NK-92 treated with Interleukin-12 subunit alpha and Interleukin-12 subunit beta, amount 100 ng/mL, for 24 hours (cell line): Measurements from ENCODE around the gene PSME2.
"Not testable (repeated sequence)": the region's sequence is repeated elsewhere in the genome, so short reads cannot be mapped to it uniquely, and the experiment has no call there.

Source experiments
- DNase-seq: peaks from one replicate; lab custom pipeline; 2025; lab: John Stamatoyannopoulos, UW

The PSME2 gene

DNA sequence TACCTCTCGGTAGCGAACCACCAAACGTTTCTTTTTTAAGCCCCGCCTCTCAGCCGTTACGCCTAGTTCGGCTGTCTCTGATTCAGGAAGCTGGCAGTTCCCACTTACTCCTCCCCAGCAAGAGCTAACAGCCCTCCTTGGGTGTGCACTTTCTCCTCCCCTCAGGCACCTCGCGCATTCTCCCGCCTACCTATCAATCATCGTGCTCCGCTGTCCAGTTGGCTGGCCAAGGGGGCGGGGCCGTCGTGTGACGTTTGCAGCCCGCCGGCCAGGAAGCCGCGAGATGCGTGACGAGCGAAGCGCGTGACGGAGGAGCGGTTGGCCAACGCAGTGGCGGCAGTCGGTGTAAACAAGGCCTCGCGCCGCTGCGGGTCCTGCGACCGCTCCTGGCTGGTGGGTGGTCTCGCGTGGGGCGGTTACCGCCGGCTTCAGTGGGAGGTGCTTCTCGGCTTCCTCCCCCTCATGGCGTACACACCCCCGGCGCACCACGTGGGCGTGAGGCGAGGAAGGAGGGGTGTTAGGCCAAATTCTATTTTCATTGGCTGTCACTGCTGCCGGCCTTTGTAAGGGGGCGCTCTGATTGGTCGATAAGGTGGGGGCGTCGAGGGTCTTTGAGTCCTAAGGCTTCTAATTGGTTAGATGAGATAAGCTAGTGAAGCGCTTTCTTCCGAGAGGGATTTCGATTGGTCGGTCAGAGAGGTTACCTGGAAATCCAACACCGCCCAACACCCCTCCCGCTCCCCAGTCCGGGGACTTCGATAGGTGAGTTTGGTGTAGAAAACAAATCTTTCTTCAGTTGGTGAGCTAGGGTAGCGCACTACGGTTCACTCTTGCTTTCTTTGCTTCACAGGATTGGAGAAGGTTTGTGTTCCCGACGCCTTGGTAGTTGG is 31.6 kb downstream of the PSME2 start, which contains the start of the genes DCAF11 and NRL:
Gene DCAF11 (plus strand): TSS at position 246 of the 890 bp plus-strand sequence. CDS start 818 bp downstream, outside the sequence.
Gene NRL (minus strand): TSS at position 418 of the 890 bp plus-strand sequence. CDS start 32,101 bp downstream, outside the sequence.
- peak; percentile 99 for DNase-seq

DNA sequence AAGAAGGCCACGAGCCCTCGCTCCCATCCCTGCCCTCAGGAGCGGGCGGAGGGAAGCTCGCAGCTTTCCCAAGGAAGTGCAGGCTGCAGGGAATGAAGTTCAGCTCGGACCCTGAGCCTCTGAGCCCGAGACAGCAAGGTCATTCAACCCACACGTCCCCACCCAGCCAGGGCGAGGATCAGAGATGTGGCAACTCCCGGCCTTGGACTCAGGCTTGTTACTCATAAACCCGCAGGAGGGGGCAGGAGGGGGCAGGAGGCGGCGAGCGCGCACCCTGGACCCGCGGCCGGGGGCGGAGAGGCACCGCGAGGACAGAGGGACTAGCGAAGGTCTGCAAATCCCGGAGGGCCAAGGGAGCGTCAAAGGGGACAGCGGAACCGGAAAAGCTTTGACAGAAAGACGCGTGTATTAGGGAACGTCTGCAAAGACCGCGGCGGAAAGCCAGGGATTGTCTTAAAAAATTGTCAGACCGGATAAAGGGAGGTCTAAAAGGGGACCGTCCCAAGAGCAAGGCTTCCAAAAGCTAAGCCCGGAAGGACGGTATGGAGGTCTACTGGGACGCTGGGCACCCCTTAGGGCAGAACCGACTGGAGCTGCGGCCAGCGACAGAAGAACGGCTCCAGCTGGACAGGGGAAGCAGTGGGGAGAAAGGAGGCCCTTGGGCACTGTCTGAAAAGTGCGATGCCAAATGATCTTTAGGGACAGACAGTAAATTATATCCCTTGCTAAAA is 32.4 kb downstream of the PSME2 start:
- peak; percentile 85 for DNase-seq

GRCh38 chr14:24113379-24113800 is 33.0 kb downstream of the PSME2 start:
- no peak for DNase-seq

DNA sequence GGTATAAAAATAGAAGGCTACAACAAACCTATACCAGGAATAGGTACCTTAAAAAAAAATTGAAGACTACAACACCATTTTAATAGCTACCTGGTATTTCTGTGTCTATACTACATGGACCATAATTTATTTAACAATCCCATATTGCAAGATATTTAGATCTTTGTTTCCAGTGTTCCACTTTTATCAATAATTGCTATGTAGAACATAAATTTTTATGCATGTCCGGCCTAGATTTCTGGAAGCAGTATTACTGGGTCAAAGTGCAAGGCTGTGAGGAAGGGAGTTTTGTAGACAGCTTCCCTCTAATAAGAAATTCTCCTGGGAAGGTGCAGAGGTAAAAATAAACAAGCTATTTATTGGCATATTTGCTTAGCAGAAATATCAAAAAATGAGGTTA is 35.9 kb downstream of the PSME2 start:
- no peak for DNase-seq

- DNase-seq: peak; percentile 17
Observed at GRCh38 chr14:24110060-24110459, 36.4 kb downstream of the PSME2 start.

- no peak for DNase-seq
Observed at GRCh38 chr14:24108336-24108874, 38.0 kb downstream of the PSME2 start.

GRCh38 chr14:24106672-24107271 is 39.6 kb downstream of the PSME2 start:
- no peak for DNase-seq

DNA sequence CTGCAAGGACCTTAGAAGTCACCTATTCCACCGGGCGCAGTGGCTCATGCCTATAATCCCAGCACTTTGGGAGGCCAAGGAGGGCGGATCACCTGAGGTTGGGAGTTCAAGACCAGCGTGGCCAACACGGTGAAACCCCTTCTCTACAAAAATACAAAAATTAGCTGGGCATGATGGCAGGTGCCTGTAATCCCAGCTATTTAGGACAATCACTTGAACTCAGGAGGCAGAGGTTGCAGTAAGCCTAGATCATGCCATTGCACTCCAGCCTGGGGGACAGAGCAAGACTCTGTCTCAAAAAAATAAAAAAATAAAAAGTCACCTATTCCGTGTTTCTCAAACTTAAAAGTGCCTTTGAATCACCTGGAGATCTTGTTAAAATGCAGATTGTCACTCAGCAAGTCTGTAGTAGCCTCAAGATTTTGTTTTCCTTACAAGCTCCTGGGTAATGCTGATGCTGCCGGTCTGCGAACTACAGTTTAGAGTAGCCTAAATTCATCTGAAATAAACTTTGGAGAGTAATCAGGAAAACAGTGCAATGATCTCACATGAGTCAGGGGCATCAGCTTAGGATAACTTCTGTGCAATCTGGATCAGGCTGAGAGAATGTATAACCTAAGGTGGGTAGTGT is 40.7 kb downstream of the PSME2 start:
- not testable (repeated sequence) for DNase-seq

DNA sequence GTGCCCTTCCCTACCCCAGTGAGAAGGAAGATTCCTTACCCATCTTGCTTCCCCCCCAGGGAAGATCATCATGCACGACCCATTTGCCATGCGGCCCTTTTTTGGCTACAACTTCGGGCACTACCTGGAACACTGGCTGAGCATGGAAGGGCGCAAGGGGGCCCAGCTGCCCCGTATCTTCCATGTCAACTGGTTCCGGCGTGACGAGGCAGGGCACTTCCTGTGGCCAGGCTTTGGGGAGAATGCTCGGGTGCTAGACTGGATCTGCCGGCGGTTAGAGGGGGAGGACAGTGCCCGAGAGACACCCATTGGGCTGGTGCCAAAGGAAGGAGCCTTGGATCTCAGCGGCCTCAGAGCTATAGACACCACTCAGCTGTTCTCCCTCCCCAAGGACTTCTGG is 43.0 kb downstream of the PSME2 start:
- DNase-seq: no peak

DNA sequence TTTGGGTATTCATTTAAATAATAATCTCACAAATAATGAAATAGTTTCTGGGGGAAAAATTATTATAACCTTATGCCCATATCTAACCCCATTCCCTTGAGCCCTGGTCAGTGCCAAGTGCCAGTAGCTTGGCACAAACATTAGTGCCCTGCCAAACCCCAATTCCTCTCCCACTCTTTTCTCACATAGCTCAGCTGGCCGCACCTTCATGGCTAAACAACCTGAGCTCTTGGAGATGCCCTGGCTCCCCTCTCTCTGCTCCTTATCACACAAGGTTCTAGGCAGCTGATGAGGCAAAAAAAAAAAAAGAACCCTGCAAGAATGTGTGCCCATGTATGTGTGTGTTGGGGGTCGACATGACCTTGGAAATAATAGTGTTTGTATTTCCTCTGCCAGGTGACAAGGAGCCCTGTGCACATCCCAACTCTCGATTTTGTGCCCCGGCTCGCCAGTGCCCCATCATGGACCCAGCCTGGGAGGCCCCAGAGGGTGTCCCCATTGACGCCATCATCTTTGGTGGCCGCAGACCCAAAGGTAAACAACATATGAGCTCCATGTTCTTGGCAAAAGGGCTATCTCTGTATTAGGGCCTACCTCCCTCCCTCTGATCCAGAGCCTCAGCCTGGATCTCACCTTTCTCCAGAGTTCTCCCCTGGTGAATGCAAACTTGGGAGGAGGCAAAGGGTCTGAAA is 43.9 kb downstream of the PSME2 start:
- DNase-seq: no peak

DNA sequence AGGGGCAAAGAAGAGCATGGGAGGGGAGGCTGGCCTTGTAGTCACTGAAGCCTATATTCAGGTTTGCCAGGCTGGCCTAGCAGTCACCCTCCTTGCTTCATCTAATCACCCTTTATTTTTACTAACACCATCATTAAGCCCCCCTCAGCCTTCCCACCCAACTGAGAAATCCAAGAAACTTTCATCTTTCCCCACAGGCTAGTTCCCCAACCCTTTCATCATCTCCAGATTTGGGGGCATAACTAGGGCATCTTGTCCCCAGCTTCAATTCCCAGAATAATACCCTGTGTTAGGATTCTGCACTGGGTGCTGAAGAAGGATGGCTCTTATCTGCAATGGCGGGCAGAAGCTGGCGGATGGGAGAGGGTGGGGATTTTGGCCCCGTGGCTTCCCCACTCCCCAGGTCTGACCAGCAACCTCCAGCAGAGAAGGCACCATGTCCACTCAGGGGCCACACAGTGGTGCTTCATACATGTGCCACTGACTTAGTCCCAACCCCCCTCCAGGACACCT is 45.4 kb downstream of the PSME2 start:
- DNase-seq: no peak

- DNase-seq: no peak
Observed at GRCh38 chr14:24100197-24100981, 46.0 kb downstream of the PSME2 start.

DNA sequence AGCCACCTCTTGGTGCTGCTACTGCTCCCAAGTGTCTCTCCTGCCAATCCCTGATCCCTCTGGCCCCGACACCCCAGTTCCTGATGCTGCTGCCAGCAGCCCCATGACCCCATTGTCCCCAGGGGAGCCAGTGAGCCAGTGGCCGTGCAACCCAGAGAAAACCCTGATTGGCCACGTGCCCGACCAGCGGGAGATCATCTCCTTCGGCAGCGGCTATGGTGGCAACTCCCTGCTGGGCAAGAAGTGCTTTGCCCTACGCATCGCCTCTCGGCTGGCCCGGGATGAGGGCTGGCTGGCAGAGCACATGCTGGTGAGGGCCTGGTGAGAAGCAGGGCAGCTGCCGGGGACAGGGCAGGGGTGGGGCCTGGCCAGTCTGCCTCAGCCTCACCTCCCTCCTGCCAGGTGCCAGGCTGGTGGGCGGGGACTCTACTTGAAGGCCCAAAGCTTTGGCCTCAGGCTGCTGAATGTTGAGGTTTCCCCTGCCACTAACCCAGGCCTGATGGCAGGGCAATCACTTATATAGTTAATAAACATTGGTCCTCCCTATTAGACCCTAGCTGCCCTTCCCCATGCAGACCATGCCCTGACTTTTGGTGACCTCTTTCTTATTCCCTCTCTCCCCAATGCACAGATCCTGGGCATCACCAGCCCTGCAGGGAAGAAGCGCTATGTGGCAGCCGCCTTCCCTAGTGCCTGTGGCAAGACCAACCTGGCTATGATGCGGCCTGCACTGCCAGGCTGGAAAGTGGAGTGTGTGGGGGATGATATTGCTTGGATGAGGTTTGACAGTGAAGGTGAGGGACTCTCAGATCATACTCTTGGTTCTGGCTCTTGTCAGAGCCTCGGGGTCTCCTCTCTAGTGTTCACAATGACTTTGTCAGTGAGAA is 47.2 kb downstream of the PSME2 start:
- no peak for DNase-seq

DNA sequence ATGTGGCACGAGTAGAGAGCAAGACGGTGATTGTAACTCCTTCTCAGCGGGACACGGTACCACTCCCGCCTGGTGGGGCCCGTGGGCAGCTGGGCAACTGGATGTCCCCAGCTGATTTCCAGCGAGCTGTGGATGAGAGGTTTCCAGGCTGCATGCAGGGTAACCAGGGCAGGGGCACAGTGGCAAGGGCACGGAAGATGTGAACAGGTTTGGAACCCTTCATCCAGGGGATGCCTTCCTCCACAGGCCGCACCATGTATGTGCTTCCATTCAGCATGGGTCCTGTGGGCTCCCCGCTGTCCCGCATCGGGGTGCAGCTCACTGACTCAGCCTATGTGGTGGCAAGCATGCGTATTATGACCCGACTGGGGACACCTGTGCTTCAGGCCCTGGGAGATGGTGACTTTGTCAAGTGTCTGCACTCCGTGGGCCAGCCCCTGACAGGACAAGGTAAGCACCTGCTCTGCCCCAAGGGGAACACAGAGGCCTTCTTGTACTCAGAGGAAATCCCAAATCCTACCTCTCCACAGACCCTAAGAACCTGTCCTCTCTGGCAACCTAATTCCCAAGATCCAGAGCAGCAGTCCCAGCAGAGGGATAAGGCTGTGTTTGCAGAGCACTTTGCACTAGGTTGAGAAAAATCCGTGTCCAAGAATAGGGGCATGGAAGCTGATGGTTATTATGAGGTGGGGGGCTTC is 48.0 kb downstream of the PSME2 start:
- no peak for DNase-seq

GRCh38 chr14:24096545-24097181 is 49.7 kb downstream of the PSME2 start:
- no peak for DNase-seq

DNA sequence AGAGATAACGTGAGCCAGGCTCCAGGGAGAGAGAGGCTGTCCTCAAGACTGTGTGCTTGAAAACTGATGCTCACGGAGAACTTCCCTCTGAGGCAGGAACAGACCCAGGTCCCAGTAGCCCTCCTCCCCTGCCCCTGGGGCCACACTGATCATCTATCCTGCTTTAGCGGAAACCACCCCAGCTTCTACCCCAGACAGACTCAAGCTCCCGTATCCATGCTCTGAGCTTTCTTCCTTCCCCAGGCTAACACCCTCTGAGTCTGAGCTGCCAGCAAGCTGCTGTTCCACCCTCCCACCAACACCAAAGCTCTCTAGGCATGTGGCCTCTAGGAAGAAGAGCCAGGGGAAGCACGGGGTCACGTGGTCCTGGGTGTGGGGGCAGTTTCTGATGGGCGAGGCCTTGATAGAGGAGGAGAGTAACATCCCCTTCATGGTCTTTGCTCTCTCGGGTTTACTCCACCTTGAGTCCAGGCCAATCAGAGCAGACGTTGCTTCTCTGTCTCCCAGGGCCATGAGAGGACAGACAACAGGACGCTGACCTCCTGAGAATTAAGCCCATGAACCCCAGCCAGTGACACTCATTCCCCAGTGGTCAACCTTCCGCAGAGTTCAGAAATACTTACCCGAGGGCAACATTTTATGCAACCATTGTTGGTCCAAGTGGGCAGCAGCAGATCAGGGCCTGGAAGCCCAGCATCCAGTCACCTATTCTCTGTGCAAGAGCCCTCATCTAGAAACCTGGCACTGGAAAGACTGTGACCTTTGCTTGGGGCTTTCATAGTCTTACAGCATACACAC is 50.9 kb downstream of the PSME2 start:
- peak; percentile 45 for DNase-seq

DNA sequence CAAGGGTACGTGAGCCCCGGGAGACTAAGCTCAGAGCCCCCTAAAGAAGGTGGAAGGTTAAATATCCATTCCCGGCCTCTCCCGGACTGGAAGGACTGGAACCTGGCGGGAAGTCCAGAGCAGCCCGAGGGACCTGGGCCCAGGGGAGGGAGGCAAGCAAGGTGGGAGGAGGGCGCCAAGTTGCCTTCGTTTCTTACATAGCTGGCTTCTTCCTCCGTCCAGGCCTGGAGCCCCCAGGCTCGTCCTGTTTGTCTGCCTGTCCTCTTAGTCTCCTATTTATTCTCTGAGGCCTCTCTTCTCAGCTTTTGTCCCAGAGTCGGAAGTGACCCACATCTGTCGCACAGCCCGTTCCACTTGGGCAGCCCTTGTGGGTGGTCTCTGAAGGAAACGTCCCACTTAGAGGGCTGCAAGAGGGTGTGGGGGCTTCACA is 51.6 kb downstream of the PSME2 start:
- no peak for DNase-seq
